HEK293T (cell line): ENCODE data around the gene EFNB3.

Source experiments
- CTCF ChIA-PET: fragments of 350-600 bp; formaldehyde crosslinking; extraction: SDS; loops from one replicate; lab custom pipeline; 2021; ENCODE audit warnings: antibody characterized with exemption, inconsistent platforms; lab: Yijun Ruan, JAX
- POLR2A ChIA-PET: fragments of 350-600 bp; formaldehyde crosslinking; extraction: SDS; loops from one replicate; lab custom pipeline; 2020; ENCODE audit warnings: antibody characterized with exemption, inconsistent platforms; lab: Yijun Ruan, JAX
- DNase-seq: peaks from one replicate; pipeline ENCODE4 v3.0.0; 2012; ENCODE audit warnings: mixed read lengths; ENCODE audit errors: extremely low spot score
- ARNT ChIP-seq: fragments of 450-650 bp; IDR thresholded peaks from 2 replicates; pipeline ENCODE4 v1.6.1; 2017; ENCODE audit warnings: mild to moderate bottlenecking
- BHLHE40 ChIP-seq: fragments of 450-650 bp; IDR thresholded peaks from 2 replicates; pipeline ENCODE4 v1.6.1; 2016; ENCODE audit warnings: mild to moderate bottlenecking, moderate library complexity, borderline replicate concordance
- CTBP1 ChIP-seq: fragments of 450-650 bp; IDR thresholded peaks from 2 replicates; pipeline ENCODE4 v1.6.1; 2016; ENCODE audit warnings: borderline replicate concordance
- ELF4 ChIP-seq: fragments of 450-650 bp; IDR thresholded peaks from 2 replicates; pipeline ENCODE4 v1.6.1; 2017; ENCODE audit warnings: antibody characterized with exemption
- FOXA1 ChIP-seq: fragments of 450-650 bp; IDR thresholded peaks from 2 replicates; pipeline ENCODE4 v1.6.1; 2016; ENCODE audit warnings: mild to moderate bottlenecking
- FOXK2 ChIP-seq: fragments of 450-650 bp; IDR thresholded peaks from 2 replicates; pipeline ENCODE4 v1.6.1; 2016; ENCODE audit warnings: mild to moderate bottlenecking
- FOXM1 ChIP-seq: fragments of 450-650 bp; IDR thresholded peaks from 2 replicates; pipeline ENCODE4 v1.6.1; 2017; ENCODE audit warnings: mild to moderate bottlenecking, borderline replicate concordance
- HDGF ChIP-seq: fragments of 450-650 bp; IDR thresholded peaks from 2 replicates; pipeline ENCODE4 v1.6.1; 2017; ENCODE audit warnings: antibody characterized with exemption, borderline replicate concordance
- L3MBTL2 ChIP-seq: fragments of 450-650 bp; conservative IDR thresholded peaks from 2 replicates; pipeline ENCODE4 v1.6.1; 2016; ENCODE audit warnings: mild to moderate bottlenecking
- LEF1 ChIP-seq: fragments of 450-650 bp; IDR thresholded peaks from 2 replicates; pipeline ENCODE4 v1.6.1; 2017; ENCODE audit warnings: mild to moderate bottlenecking, borderline replicate concordance
- NFRKB ChIP-seq: fragments of 450-650 bp; IDR thresholded peaks from 2 replicates; pipeline ENCODE4 v1.6.1; 2016; ENCODE audit warnings: mild to moderate bottlenecking, moderate library complexity
- PKNOX1 ChIP-seq: fragments of 450-650 bp; IDR thresholded peaks from 2 replicates; pipeline ENCODE4 v1.6.1; 2016
- SP1 ChIP-seq: fragments of 450-650 bp; IDR thresholded peaks from 2 replicates; pipeline ENCODE4 v1.6.1; 2017
- SUZ12 ChIP-seq: fragments of 450-650 bp; IDR thresholded peaks from 2 replicates; pipeline ENCODE4 v1.6.1; 2016; ENCODE audit warnings: mild to moderate bottlenecking
- TARDBP ChIP-seq: fragments of 450-650 bp; IDR thresholded peaks from 2 replicates; pipeline ENCODE4 v1.6.1; 2016
- ZNF384 ChIP-seq: fragments of 450-650 bp; IDR thresholded peaks from 2 replicates; pipeline ENCODE4 v1.6.1; 2016

Gene EFNB3

DNA sequence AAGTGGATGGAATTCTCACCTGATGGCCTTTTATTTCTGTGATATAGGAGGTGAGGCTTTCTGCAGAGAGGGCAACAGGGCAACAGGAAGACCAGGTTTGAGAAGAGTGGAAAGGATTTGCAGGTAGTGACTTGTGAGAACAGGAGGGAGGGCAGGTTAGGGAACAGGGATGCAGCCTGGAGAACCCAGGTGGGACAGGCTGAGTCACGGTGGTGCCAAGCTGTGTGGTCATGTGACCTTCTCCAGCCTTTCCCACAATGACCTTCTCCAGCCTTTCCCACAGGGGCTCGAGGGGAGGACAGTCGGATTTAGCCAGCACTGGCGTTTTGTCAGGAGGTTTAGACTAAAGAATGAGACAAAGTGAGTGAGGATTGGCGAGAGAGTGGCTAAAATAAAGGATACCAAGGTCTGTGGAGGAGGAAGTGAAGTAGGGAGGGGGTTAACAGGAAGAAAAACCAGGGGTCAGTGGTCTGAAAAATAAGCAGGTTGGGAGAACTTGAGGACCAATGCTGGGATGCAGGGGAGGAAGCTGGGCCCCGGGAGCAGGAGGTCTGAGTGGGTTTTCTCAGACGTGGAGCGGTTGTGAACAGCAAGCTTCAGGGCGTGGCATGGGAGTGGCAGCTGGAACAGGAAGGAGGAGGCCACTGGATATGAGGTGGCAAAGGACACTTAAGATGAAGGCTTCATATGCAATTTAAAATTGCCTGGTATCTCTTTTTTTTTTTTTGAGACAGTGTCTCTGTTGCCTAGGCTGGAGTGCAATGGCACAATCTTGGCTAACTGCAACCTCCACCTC, 50.3 kb downstream of the EFNB3 start:
- DNase-seq: no peak
- TF ChIP-seq FOXM1 (no peak), TARDBP (no peak), HDGF (no peak), CTBP1 (no peak), BHLHE40 (no peak), FOXK2 (no peak), LEF1 (no peak), SUZ12 (no peak), L3MBTL2 (no peak), NFRKB (no peak), PKNOX1 (no peak), ELF4 (no peak), ZNF384 (no peak), FOXA1 (no peak)
- ChIA-PET CTCF (interaction anchor here (0.6 to 0.7 kb wide), 2 partner anchors 11 to 399 kb away, joined by 3 to 4 read pairs; no protein-coding TSS in a partner anchor), POLR2A (no interaction called here)

- DNase-seq: no peak
- CTCF ChIA-PET: interaction anchor here (0.7 kb wide), 1 partner anchor 14 kb away, joined by 3 read pairs; no protein-coding TSS in a partner anchor
- TF ChIP-seq ARNT (no peak), SP1 (no peak), BHLHE40 (no peak), TARDBP (no peak), PKNOX1 (no peak), HDGF (no peak), LEF1 (no peak), FOXM1 (no peak), CTBP1 (no peak), FOXA1 (no peak), NFRKB (no peak), ELF4 (no peak), L3MBTL2 (no peak), SUZ12 (no peak), ZNF384 (no peak), FOXK2 (no peak)
- POLR2A ChIA-PET: interaction anchor here (0.6 to 1.5 kb wide), 2 partner anchors 9 to 491 kb away, joined by 3 read pairs; partner anchors contain the start of gene CTC1
These were observed 52.0 kb downstream of the EFNB3 start for GRCh38 chr17:7756968-7757367.
